EL (cell line): ENCODE data around the gene NKAIN4.

Experiments used
- DNase-seq: peaks from one replicate; pipeline ENCODE4 v3.0.0-alpha.2; 2016

Gene NKAIN4

GRCh38 chr20:63273635-63274380 lies 19.5 kb upstream of the NKAIN4 start:
- peak; percentile 86 for DNase-seq

- no peak for DNase-seq
Measured at GRCh38 chr20:63273059-63273579, 18.9 kb upstream of the NKAIN4 start.

DNA sequence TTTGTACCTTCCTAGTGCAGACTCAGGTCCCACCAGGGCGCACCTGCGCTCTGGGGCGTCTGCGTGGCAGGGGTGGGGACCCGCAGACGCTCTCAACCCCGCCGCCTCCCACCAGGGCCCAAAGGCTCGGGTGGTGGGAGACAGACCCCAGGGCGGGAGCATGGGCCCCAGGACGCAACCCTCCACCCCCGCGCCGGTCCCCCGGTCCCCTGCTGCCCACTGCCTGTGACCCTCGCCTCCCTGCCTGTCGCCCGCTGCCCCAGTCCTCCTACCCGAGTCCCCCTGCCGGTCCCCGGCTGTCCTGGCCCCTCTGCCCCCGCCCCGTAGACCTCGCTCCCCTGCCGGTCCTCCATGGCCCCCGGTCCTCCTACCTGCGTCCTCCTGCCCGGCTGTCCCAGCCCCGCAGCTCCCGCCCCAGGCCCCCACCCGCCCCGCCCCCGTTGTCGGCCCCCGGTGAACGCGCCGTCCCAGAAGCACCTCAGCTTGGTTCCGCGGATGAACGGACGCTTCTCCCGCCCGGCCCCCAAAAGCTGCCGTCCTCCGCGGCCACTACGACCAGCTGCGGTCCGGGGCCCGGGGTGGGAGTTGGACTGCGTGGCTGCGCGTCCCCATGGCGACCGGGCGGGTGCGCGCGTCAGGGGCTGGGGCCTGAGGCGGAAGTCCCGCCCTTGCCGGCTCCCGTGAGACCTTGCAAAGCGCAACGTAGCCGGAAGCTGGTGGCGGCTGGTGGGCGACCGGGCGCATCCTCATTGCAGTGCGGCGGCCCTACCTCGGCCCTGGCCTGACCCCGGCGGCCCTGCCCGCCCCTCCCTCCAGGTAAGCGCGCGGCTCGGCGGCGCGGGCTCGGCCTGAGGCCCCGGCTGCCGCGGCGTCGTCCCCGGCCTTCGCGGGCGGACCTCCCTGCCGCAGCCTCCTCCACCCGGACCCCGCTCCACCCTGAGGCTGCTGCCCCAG lies 18.1 kb upstream of the NKAIN4 start, which contains the start of gene ARFGAP1:
Gene ARFGAP1 (plus strand): TSS at position 709 of the 954 bp plus-strand sequence. CDS start 2,768 bp downstream, outside the sequence.
- DNase-seq, result peak; percentile 86

GRCh38 chr20:63270606-63271325 lies 16.5 kb upstream of the NKAIN4 start:
- no peak for DNase-seq

- no peak for DNase-seq
Measured at GRCh38 chr20:63269724-63270123, 15.5 kb upstream of the NKAIN4 start.

- no peak for DNase-seq
Measured at GRCh38 chr20:63268671-63269439, 14.6 kb upstream of the NKAIN4 start.

DNA sequence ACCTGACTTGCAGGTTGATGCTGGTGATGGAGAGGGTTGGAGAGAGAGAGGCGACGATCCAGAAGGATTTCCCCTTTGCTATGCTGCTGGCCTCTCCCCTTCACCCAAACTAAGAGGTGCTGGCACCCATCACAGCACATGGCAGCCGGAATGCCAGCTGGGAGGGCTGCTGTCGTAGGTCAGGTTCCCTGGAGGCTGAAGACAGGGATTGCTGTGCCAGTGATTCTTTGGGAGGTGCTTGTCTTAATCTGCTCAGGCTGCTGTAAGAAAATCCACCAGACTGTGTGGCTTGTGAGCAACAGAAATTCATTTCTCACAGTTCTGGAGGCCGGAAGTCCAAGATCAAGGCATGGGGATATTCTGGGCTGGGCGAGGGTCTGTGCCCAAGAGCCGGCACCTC lies 14.0 kb upstream of the NKAIN4 start:
- DNase-seq, result no peak

DNA sequence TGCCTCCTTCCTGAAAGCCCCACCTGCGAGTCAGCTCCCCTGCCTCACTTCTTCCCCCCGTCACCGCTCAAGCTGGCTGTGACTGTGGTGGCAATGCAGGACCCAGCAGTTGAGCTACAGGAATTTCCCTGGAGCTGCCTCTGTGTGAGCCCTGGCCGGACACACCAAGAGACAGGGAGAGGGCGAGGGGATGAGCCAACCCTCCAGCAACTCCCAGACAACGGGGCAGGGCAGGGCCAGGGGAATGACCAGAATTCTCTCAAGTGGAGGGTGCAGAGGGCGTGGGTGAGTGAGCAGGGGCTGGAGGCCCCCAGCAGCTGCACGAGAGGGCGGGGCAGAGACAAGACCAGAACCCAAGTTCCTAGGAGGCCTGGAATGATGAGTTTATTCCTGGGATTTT lies 13.4 kb upstream of the NKAIN4 start:
- DNase-seq, result no peak

GRCh38 chr20:63265891-63266515 lies 11.7 kb upstream of the NKAIN4 start:
- peak; percentile 20 for DNase-seq

- DNase-seq, result no peak
Measured at GRCh38 chr20:63264519-63264918, 10.3 kb upstream of the NKAIN4 start.

DNA sequence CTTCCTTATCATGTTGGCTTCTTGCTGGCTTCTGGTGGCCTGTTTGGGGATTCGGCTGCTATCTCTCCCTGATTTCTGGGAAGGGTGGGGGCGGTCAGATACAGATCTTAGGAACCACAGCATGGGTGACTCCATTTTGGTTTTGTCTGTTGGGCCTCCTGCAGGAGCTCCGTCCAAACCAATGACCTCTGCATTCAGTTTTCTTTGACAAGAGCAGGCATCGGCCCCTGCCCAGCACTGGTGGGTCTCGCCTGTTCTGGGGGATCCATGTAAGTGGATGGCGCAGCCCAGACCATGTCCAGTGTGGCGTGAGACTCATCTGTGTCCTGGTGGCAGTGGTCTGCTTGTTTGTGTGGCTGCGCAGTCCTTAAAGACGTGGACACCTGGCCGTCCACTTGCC lies 9.7 kb upstream of the NKAIN4 start:
- DNase-seq, result no peak

DNA sequence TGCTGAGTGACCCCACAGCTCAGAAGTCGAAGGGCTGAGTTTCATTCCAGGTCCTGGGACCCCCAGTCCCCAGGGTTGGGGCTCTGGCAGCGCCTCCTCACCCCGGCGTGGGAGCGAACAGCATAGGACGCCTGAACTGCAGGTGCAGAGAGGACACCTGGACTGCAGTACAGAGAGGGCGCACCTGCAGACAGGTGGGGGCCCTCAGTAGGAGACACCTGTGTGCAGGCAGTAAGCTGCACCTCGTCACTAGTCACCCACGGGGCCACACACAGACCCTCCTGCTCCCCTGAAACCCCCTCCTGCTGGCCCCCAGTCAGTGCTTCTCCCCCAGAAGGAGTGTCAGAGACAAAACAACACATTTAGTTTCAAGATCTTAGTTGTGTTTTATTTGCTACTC lies 8.6 kb upstream of the NKAIN4 start:
- DNase-seq, result no peak

GRCh38 chr20:63261795-63262528 lies 7.7 kb upstream of the NKAIN4 start:
- no peak for DNase-seq

DNA sequence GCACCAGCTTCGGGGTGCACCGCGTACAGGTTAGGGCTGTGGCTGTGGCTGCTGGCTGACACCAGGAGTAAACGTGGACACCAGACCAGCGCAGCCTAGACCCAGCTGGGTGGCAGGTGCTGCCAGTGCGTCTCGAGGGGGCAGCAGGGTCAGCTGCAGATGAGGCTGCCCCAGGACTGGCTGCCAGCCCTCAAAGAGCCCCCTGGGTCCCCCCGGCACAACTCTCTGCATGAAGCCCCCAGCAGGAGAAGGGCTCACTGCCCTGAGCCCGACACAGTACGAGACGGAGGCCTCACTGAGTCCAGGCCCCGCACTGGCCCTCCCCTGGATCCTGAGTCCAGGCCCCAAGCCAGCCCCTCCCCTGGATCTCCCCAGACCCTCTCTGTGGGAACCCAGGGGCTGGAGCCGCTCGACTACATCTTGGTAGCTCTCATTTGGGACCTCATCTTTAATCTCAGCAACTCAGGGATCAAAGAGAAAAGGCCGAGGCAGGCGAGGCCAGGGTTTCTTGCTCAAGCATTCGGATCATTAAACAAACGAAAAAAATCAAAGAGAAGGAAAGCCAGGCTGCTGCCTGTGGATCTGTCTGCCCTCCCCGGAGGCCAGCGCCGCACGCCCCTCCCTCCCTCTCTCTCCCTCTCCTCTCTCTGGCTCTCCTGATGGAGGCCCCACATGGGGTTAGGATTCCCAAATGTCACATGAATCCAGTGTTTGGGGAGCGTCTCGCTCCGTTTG lies 7.0 kb upstream of the NKAIN4 start:
- no peak for DNase-seq

- no peak for DNase-seq
Measured at GRCh38 chr20:63260521-63260920, 6.3 kb upstream of the NKAIN4 start.

- DNase-seq, result no peak
Measured at GRCh38 chr20:63259734-63260460, 5.6 kb upstream of the NKAIN4 start.

- peak; percentile 18 for DNase-seq
Measured at GRCh38 chr20:63258781-63259180, 4.5 kb upstream of the NKAIN4 start.

GRCh38 chr20:63257629-63258028 lies 3.4 kb upstream of the NKAIN4 start:
- DNase-seq, result no peak

GRCh38 chr20:63256954-63257353 lies 2.7 kb upstream of the NKAIN4 start:
- no peak for DNase-seq
